Hepatocyte (in vitro differentiated cells): ENCODE data around the gene THY1.

Experiments
- CTCF ChIP-seq: fragments of 200-600 bp; sonication (generic); IDR thresholded peaks from 2 replicates; pipeline ENCODE4 v1.5.1; 2016; ENCODE audit warnings: antibody characterized with exemption, mild to moderate bottlenecking; ENCODE audit not compliant: poor library complexity
- EZH2 ChIP-seq: fragments of 200-600 bp; sonication (generic); IDR thresholded peaks from 2 replicates; pipeline ENCODE4 v1.6.1; 2016; ENCODE audit warnings: antibody characterized with exemption, mild to moderate bottlenecking, borderline replicate concordance
- EZH2phosphoT487 ChIP-seq: fragments of 200-600 bp; sonication (generic); IDR thresholded peaks from one replicate; pipeline ENCODE4 v1.6.1; 2018; ENCODE audit warnings: antibody characterized with exemption, mild to moderate bottlenecking, low read depth, moderate library complexity; ENCODE audit not compliant: unreplicated experiment, severe bottlenecking

- TF ChIP-seq CTCF: no peak
- no peak for TF ChIP-seq EZH2
- no peak for TF ChIP-seq EZH2phosphoT487
Observed at GRCh38 chr11:119380160-119380826, 42.7 kb downstream of the THY1 start.
